ENCODE measurements around the gene TRHDE.
"Not testable (repeated sequence)": the region's sequence is repeated elsewhere in the genome, so short reads cannot be mapped to it uniquely, and the experiment has no call there.

DNA sequence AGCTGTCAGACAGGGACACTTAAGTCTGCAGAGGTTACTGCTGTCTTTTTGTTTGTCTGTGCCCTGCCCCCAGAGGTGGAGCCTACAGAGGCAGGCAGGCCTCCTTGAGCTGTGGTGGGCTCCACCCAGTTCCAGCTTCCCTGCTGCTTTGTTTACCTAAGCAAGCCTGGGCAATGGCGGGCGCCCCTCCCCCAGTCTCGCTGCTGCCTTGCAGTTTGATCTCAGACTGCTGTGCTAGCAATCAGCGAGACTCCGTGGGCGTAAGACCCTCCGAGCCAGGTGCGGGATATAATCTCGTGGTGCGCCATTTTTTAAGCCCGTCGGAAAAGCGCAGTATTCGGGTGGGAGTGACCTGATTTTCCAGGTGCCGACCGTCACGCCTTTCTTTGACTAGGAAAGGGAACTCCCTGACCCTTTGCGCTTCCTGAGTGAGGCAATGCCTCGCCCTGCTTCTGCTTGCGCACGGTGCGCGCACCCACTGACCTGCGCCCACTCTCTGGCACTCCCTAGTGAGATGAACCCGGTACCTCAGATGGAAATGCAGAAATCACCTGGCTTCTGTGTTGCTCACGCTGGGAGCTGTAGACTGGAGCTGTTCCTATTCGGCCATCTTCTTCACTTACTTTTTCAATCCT lies 248.0 kb downstream of the TRHDE start:
- not testable (repeated sequence) for TF ChIP-seq TEAD4 (CRISPR knock-in tag; IDR thresholded peaks at IDR 0.05); NR2C2 (CRISPR knock-in tag; IDR thresholded peaks at IDR 0.05); CREB1 (CRISPR knock-in tag; IDR thresholded peaks at IDR 0.05); NFATC4 (CRISPR knock-in tag; IDR thresholded peaks at IDR 0.05); EMX1 (CRISPR knock-in tag; IDR thresholded peaks at IDR 0.05); RELA (CRISPR knock-in tag; IDR thresholded peaks at IDR 0.05; ENCODE audit: borderline replicate concordance)
- TF ChIP-seq, protein P1, sequence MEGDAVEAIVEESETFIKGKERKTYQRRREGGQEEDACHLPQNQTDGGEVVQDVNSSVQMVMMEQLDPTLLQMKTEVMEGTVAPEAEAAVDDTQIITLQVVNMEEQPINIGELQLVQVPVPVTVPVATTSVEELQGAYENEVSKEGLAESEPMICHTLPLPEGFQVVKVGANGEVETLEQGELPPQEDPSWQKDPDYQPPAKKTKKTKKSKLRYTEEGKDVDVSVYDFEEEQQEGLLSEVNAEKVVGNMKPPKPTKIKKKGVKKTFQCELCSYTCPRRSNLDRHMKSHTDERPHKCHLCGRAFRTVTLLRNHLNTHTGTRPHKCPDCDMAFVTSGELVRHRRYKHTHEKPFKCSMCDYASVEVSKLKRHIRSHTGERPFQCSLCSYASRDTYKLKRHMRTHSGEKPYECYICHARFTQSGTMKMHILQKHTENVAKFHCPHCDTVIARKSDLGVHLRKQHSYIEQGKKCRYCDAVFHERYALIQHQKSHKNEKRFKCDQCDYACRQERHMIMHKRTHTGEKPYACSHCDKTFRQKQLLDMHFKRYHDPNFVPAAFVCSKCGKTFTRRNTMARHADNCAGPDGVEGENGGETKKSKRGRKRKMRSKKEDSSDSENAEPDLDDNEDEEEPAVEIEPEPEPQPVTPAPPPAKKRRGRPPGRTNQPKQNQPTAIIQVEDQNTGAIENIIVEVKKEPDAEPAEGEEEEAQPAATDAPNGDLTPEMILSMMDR (IDR thresholded peaks at IDR 0.05): not testable (repeated sequence)
- TF ChIP-seq, protein P2, sequence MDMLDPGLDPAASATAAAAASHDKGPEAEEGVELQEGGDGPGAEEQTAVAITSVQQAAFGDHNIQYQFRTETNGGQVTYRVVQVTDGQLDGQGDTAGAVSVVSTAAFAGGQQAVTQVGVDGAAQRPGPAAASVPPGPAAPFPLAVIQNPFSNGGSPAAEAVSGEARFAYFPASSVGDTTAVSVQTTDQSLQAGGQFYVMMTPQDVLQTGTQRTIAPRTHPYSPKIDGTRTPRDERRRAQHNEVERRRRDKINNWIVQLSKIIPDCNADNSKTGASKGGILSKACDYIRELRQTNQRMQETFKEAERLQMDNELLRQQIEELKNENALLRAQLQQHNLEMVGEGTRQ (CRISPR knock-in tag; IDR thresholded peaks at IDR 0.05): not testable (repeated sequence)
- TF ChIP-seq, protein P3, sequence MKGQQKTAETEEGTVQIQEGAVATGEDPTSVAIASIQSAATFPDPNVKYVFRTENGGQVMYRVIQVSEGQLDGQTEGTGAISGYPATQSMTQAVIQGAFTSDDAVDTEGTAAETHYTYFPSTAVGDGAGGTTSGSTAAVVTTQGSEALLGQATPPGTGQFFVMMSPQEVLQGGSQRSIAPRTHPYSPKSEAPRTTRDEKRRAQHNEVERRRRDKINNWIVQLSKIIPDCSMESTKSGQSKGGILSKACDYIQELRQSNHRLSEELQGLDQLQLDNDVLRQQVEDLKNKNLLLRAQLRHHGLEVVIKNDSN (CRISPR knock-in tag; IDR thresholded peaks at IDR 0.05): not testable (repeated sequence)
